Tibial nerve (tissue), 4 donors: ENCODE data around the gene PTK7. TPM values are rescaled to one million over a fixed set of nuclear protein-coding genes. Genes with fewer than 3 reads are reported as not detected.

Experiments
- DNase-seq, 2 donors: peaks; one replicate each; pipeline ENCODE4 v3.0.0-alpha.2; 2019; ENCODE audit warnings: low spot score in 2 of 2
- H3K27ac ChIP-seq, 4 donors: fragments of 200-600 bp; sonication (generic) in 3 of 4; one replicate each; pipeline ENCODE4 v1.5.1; 2017 to 2019; ENCODE audit warnings: mild to moderate bottlenecking in 1 of 4
- H3K27me3 ChIP-seq, 2 donors: fragments of 200-600 bp; sonication (generic) in 1 of 2; one replicate each; pipeline versions ENCODE4 v1.5.1 to v1.6.0; 2017 to 2019
- H3K36me3 ChIP-seq, 3 donors: fragments of 200-600 bp; sonication (generic); one replicate each; pipeline ENCODE4 v1.5.1; 2018 to 2019
- H3K4me1 ChIP-seq, 4 donors: fragments of 200-600 bp; sonication (generic) in 3 of 4; one replicate each; pipeline ENCODE4 v1.5.1; 2017 to 2019
- H3K4me3 ChIP-seq, 4 donors: fragments of 200-600 bp; sonication (generic) in 3 of 4; one replicate each; pipeline ENCODE4 v1.5.1; 2017 to 2019; ENCODE audit warnings: mild to moderate bottlenecking in 1 of 4, moderate library complexity in 1 of 4
- H3K9me3 ChIP-seq, 4 donors: fragments of 200-600 bp; sonication (generic) in 3 of 4; one replicate each; pipeline ENCODE4 v1.5.1; 2017 to 2019
- CTCF ChIP-seq, 5 experiments: fragments of 200-600 bp in 3 of 5; fragments of 450-650 bp in 2 of 5; sonication (generic) in 3 of 5; IDR thresholded peaks; one replicate each; pipeline ENCODE4 v1.5.1; 2016 to 2019; ENCODE audit warnings: antibody characterized with exemption in 5 of 5, mild to moderate bottlenecking in 3 of 5, moderate library complexity in 2 of 5
- EP300 ChIP-seq, 2 donors: sonication (generic); formaldehyde crosslinking; IDR thresholded peaks; one replicate each; pipeline ENCODE4 v1.6.1; 2017; ENCODE audit warnings: antibody characterized with exemption in 2 of 2, mild to moderate bottlenecking in 1 of 2
- POLR2A ChIP-seq, 2 donors: fragments of 450-650 bp; IDR thresholded peaks; one replicate each; pipeline ENCODE4 v1.6.1; 2017; ENCODE audit warnings: antibody characterized with exemption in 2 of 2, mild to moderate bottlenecking in 2 of 2, moderate library complexity in 2 of 2
- WGBS, 2 donors: methylation state at CpG; one replicate each; pipeline ENCODE4 v1.1.5; 2018; 5-methylcytosine and 5-hydroxymethylcytosine counted together
- total RNA-seq, 4 donors: library from RNA; depleted of rRNA; stranded (reverse); fragments of >200 nt; gene quantifications; one replicate each; pipeline ENCODE4 v1.1.0, GENCODE V29; 2016

Gene PTK7
- total RNA-seq, 4 donors from 2014 or later = 1.5 to 5.5 (median 3.9) TPM

DNA sequence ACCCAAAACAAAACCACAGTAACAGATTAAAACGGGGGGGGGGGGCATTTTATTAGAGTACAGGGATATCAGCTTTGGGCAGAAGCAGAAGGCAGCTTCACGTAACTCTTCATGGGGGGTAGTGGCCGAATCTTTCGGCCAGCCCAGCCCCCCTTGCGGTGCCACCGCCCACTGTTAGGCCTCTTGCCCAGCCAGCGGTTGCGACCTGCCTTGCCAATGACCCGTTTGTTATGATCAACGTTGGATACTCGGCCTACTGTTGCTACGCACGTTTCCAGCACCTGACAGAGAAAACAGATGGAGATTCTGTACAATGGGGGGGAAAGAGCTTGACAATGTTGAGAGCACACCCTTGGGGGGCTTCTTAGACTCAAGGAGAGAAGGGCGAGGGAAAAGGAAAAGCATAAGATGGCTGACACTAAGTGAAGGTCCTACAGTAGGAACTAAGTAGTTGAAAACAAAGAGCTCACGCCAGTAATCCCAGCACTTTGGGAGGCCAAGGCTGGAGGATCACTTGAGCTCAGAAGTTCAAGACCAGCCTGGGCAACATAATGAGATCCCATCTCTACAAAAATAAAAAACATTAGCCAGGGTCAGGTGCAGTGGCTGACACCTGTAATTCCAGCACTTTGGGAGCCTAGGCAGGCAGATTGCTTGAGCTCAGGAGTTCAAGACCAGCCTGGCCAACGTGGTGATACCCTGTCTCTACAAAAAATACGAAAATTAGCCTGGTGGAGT is 21.7 kb upstream of the PTK7 start:
- DNase-seq = no peak
- peak overlapping the region; percentile 69 to 79 (median 74) for H3K4me3 ChIP-seq
- H3K27me3 ChIP-seq = no peaks in the 10 kb centered on the region
- no peaks in the 10 kb centered on the region for H3K9me3 ChIP-seq
- H3K36me3 ChIP-seq = peaks cover 0 to 52% (median 0%) of the 10 kb centered on the region in 3 donors
- peak overlapping the region; percentile 82 to 95 (median 94) for H3K27ac ChIP-seq
- WGBS, 2 donors = 50 to 59% methylated on average over 17 of the region's 17 CpGs
- TF ChIP-seq POLR2A (IDR thresholded peaks at IDR 0.05) (no peak), CTCF (IDR thresholded peaks at IDR 0.05) (no peak), EP300 (IDR thresholded peaks at IDR 0.05) (no peak)
- H3K4me1 ChIP-seq = peaks cover 0 to 55% (median 23%) of the 10 kb centered on the region in 4 donors

DNA sequence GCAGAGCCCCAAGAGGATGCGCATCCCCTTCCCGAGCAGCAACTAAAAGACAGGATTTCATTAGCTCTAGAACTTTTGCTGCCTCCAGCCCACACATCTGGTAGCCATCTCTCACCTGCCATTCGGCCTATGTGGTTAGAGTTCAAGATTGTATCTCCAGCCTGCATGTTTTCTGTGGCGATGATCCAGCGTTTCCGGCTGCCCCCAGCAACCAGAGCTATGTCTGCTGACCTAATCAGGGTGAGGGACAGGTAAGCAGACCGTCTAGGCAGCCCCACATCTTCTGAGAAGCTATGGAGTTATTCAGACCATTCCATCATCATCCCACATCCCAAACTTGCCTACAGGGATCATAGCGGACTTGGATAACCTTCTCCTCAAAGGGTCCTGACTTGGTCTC is 20.1 kb upstream of the PTK7 start:
- peaks cover 0 to 36% (median 0%) of the 10 kb centered on the region in 3 donors for H3K36me3 ChIP-seq
- TF ChIP-seq CTCF (IDR thresholded peaks at IDR 0.05) (no peak), POLR2A (IDR thresholded peaks at IDR 0.05) (no peak), EP300 (IDR thresholded peaks at IDR 0.05) (no peak)
- 82 to 83% methylated on average over 7 to 8 of the region's 8 CpGs for WGBS, 2 donors
- H3K9me3 ChIP-seq = no peaks in the 10 kb centered on the region
- no peak overlapping the region for H3K27ac ChIP-seq
- no peaks in the 10 kb centered on the region for H3K27me3 ChIP-seq
- no peak for DNase-seq
- H3K4me3 ChIP-seq = no peak overlapping the region
- peaks cover 0 to 61% (median 35%) of the 10 kb centered on the region in 4 donors for H3K4me1 ChIP-seq

DNA sequence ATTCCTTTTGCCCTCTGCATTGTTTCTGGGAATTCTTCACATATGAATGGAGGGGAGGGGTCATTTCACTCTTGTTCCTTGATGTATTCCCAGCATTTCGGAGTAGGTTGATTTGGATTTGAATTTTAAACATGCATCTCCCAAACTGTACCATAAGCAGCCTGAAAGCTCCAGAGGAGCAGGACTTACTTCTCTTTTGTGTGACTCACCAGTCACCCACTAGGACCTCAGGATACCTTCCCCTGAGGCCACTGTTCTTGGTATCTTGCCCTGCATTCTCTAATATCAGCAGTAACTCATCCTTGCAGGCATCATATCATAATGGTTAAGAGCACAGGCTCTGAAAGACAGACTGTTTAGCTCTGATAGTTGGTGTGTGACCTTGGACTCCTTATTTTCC is 17.6 kb upstream of the PTK7 start:
- WGBS, 2 donors = 73 to 74% methylated on average over 1 of the region's 1 CpG
- peak overlapping the region; percentile 75 to 95 (median 90) for H3K27ac ChIP-seq
- no peaks in the 10 kb centered on the region for H3K9me3 ChIP-seq
- peaks cover 0 to 47% (median 32%) of the 10 kb centered on the region in 4 donors for H3K4me1 ChIP-seq
- no peak for DNase-seq
- no peaks in the 10 kb centered on the region for H3K27me3 ChIP-seq
- H3K36me3 ChIP-seq = peaks cover 0 to 50% (median 0%) of the 10 kb centered on the region in 3 donors
- peak overlapping the region; percentile 54 to 97 (median 68) for H3K4me3 ChIP-seq
- TF ChIP-seq EP300 (IDR thresholded peaks at IDR 0.05) = no peak
- no peak for TF ChIP-seq POLR2A (IDR thresholded peaks at IDR 0.05)
- TF ChIP-seq CTCF (IDR thresholded peaks at IDR 0.05) = no peak

GRCh38 chr6:43059168-43060033 is 16.7 kb upstream of the PTK7 start, which contains the start of the genes KLC4 and MRPL2:
KLC4 (plus strand) TSS chr6:43059631; CDS start chr6:43061336, 1,705 bp downstream.
MRPL2 (minus strand) TSS chr6:43059434; CDS start chr6:43059381, 53 bp downstream.
- peak within 1 kb of the TSS; percentile 75 to 95 (median 90) for H3K27ac ChIP-seq

More at GRCh38 chr6:43059168-43060033, 16.7 kb upstream of the PTK7 start, which contains the start of the genes KLC4 and MRPL2:
- Histone ChIP-seq H3K4me1 (peaks cover 0 to 43% (median 28%) of the 10 kb centered on the region in 4 donors), H3K27me3 (no peaks in the 10 kb centered on the region), H3K9me3 (no peaks in the 10 kb centered on the region), H3K4me3 (peak within 1 kb of the TSS; percentile 54 to 97 (median 68)), H3K36me3 (peaks cover 0 to 59% (median 0%) of the 10 kb centered on the region in 3 donors)
- WGBS, 2 donors = 0 to 1% methylated on average over 52 to 60 of the region's 64 CpGs
- TF ChIP-seq CTCF (IDR thresholded peaks at IDR 0.05) = peak in 1 of 5 experiments; percentile 40
- peak; percentile 59 to 83 for TF ChIP-seq POLR2A (IDR thresholded peaks at IDR 0.05)
- TF ChIP-seq EP300 (IDR thresholded peaks at IDR 0.05) = peak; percentile 93 to 95
- peak; percentile 97 to 98 for DNase-seq
